GM15510 (cell line): Measurements from ENCODE around the gene GLB1L3.

Experiments
- POLR2A ChIP-seq: IDR thresholded peaks from 3 replicates; pipeline ENCODE4 v1.6.1; 2011; ENCODE audit warnings: borderline replicate concordance; ENCODE audit not compliant: insufficient read length; ENCODE audit errors: extremely low read depth

GLB1L3 gene

GRCh38 chr11:134243913-134244312, 32.3 kb upstream of the GLB1L3 start:
- no peak for TF ChIP-seq POLR2A

GRCh38 chr11:134244593-134244992, 31.6 kb upstream of the GLB1L3 start:
- no peak for TF ChIP-seq POLR2A

GRCh38 chr11:134245434-134245833, 30.7 kb upstream of the GLB1L3 start:
- no peak for TF ChIP-seq POLR2A

- TF ChIP-seq POLR2A = no peak
Measured at GRCh38 chr11:134246100-134246499, 30.1 kb upstream of the GLB1L3 start.

- TF ChIP-seq POLR2A = no peak
Measured at GRCh38 chr11:134246678-134247077, 29.5 kb upstream of the GLB1L3 start.

GRCh38 chr11:134248910-134249480, 27.2 kb upstream of the GLB1L3 start:
- TF ChIP-seq POLR2A = no peak

- no peak for TF ChIP-seq POLR2A
Measured at GRCh38 chr11:134250246-134250645, 25.9 kb upstream of the GLB1L3 start.

- no peak for TF ChIP-seq POLR2A
Measured at GRCh38 chr11:134250675-134251074, 25.5 kb upstream of the GLB1L3 start.

- no peak for TF ChIP-seq POLR2A
Measured at GRCh38 chr11:134252346-134253187, 23.6 kb upstream of the GLB1L3 start.

- peak; percentile 89 for TF ChIP-seq POLR2A
Measured at GRCh38 chr11:134253188-134253993, 22.8 kb upstream of the GLB1L3 start, which contains the start of the genes ACAD8 and THYN1. Gene ACAD8, plus strand, starts transcription at chr11:134253568. Its CDS starts 33 bp downstream, at chr11:134253601. Gene THYN1, minus strand, starts transcription at chr11:134253352. Its CDS starts 470 bp downstream, at chr11:134252882.

- TF ChIP-seq POLR2A = no peak
Measured at GRCh38 chr11:134254433-134255183, 21.6 kb upstream of the GLB1L3 start.

- no peak for TF ChIP-seq POLR2A
Measured at GRCh38 chr11:134257101-134257500, 19.1 kb upstream of the GLB1L3 start.

- TF ChIP-seq POLR2A = no peak
Measured at GRCh38 chr11:134258577-134258976, 17.6 kb upstream of the GLB1L3 start.

- TF ChIP-seq POLR2A = no peak
Measured at GRCh38 chr11:134260503-134260902, 15.7 kb upstream of the GLB1L3 start.
